ENCODE measurements around the gene ITPRID2.
"Not testable (repeated sequence)": the region's sequence is repeated elsewhere in the genome, so short reads cannot be mapped to it uniquely, and the experiment has no call there.

Gene ITPRID2

GRCh38 chr2:181959508-181959907 is 68.0 kb downstream of the ITPRID2 start:
- no peak for DNase-seq (ENCODE audit: low read depth in 2 of 2)

GRCh38 chr2:181961167-181961566 is 69.6 kb downstream of the ITPRID2 start:
- not testable (repeated sequence) for DNase-seq (ENCODE audit: low read depth in 2 of 2)

GRCh38 chr2:181962142-181962541 is 70.6 kb downstream of the ITPRID2 start:
- no peak for DNase-seq (ENCODE audit: low read depth in 2 of 2)

- DNase-seq (ENCODE audit: low read depth in 2 of 2): no peak
Measured at GRCh38 chr2:181970160-181970794, 78.7 kb downstream of the ITPRID2 start.

- no peak for DNase-seq (ENCODE audit: low read depth in 2 of 2)
Measured at GRCh38 chr2:181971032-181971431, 79.5 kb downstream of the ITPRID2 start.

GRCh38 chr2:181972431-181973170 is 81.1 kb downstream of the ITPRID2 start:
- no peak for DNase-seq (ENCODE audit: low read depth in 2 of 2)

- DNase-seq (ENCODE audit: low read depth in 2 of 2): no peak
Measured at GRCh38 chr2:181973171-181973783, 81.7 kb downstream of the ITPRID2 start.

- no peak for DNase-seq (ENCODE audit: low read depth in 2 of 2)
Measured at GRCh38 chr2:181977661-181978350, 86.3 kb downstream of the ITPRID2 start.

- no peak for DNase-seq (ENCODE audit: low read depth in 2 of 2)
Measured at GRCh38 chr2:181978351-181979150, 87.0 kb downstream of the ITPRID2 start.

Measured in stimulated activated CD4-positive, alpha-beta T cell treated with anti-CD3 and anti-CD28 coated beads, Interleukin-1b, Interleukin-23, amount 100 ng/mL, for 1 hour (primary cell).